Pulmonary artery endothelial cell (primary cell): ENCODE data around the gene KNTC1. TPM values are rescaled to one million over a fixed set of nuclear protein-coding genes. Genes with fewer than 3 reads are reported as not detected.
"Not testable (repeated sequence)": the region's sequence is repeated elsewhere in the genome, so short reads cannot be mapped to it uniquely, and the experiment has no call there.

ENCODE experiments used
- DNase-seq: peaks from one replicate; pipeline ENCODE4 v3.0.0-alpha.2; 2011; ENCODE audit warnings: low read depth, low spot score
- total RNA-seq: library from RNA; depleted of rRNA; stranded (reverse); fragments of >200 nt; gene quantifications from 2 replicates; pipeline ENCODE4 v1.2.3, GENCODE V29; 2014

Gene KNTC1
- total RNA-seq, 1 donor from 2014 or later: 25.7 TPM

GRCh38 chr12:122643207-122643805, 116.3 kb downstream of the KNTC1 start:
- DNase-seq: no peak

GRCh38 chr12:122646517-122647217, 119.6 kb downstream of the KNTC1 start:
- DNase-seq: no peak

- DNase-seq: no peak
These were observed 124.6 kb downstream of the KNTC1 start for GRCh38 chr12:122651520-122652224.

- DNase-seq: not testable (repeated sequence)
These were observed 126.2 kb downstream of the KNTC1 start for GRCh38 chr12:122653291-122653690.

GRCh38 chr12:122656298-122656697, 129.2 kb downstream of the KNTC1 start:
- no peak for DNase-seq

GRCh38 chr12:122659579-122659978, 132.5 kb downstream of the KNTC1 start:
- DNase-seq: no peak

GRCh38 chr12:122661246-122661645, 134.2 kb downstream of the KNTC1 start:
- no peak for DNase-seq

- DNase-seq: no peak
These were observed 134.9 kb downstream of the KNTC1 start for GRCh38 chr12:122661938-122662337.

GRCh38 chr12:122665349-122665748, 138.3 kb downstream of the KNTC1 start:
- no peak for DNase-seq

GRCh38 chr12:122665759-122666158, 138.7 kb downstream of the KNTC1 start:
- DNase-seq: no peak

- no peak for DNase-seq
These were observed 141.2 kb downstream of the KNTC1 start for GRCh38 chr12:122668268-122668667.

- DNase-seq: no peak
These were observed 142.5 kb downstream of the KNTC1 start for GRCh38 chr12:122669397-122670070.

- DNase-seq: no peak
These were observed 145.5 kb downstream of the KNTC1 start for GRCh38 chr12:122672515-122672914.

Other genes starting within 250 kb of the KNTC1 start
- 47.4 and 59.2 TPM in 2 replicates for gene CLIP1, start 104.6 kb upstream of the KNTC1 start, total RNA-seq
- gene ZCCHC8, start 26.3 kb upstream of the KNTC1 start, total RNA-seq: 11.3 and 17.2 TPM in 2 replicates
- 32.6 and 48.1 TPM in 2 replicates for gene RSRC2, start 313 bp upstream of the KNTC1 start, total RNA-seq
- gene HCAR2, start 176.1 kb downstream of the KNTC1 start, total RNA-seq: not detected in 2 replicates
- not detected in 2 replicates for gene HCAR3, start 189.6 kb downstream of the KNTC1 start, total RNA-seq
- gene HCAR1, start 203.6 kb downstream of the KNTC1 start, total RNA-seq: under 0.01 and 0.04 TPM in 2 replicates
- gene DENR, start 225.6 kb downstream of the KNTC1 start, total RNA-seq: 41.4 and 43.0 TPM in 2 replicates
- gene CCDC62, start 247.3 kb downstream of the KNTC1 start, total RNA-seq: 0.39 and 0.46 TPM in 2 replicates